ENCODE results near the gene MTR. TPM values are rescaled to one million over a fixed set of nuclear protein-coding genes. Genes with fewer than 3 reads are reported as not detected.

The MTR gene
- total RNA-seq, 2 donors from 2014 or later = 18.8 to 48.7 TPM

DNA sequence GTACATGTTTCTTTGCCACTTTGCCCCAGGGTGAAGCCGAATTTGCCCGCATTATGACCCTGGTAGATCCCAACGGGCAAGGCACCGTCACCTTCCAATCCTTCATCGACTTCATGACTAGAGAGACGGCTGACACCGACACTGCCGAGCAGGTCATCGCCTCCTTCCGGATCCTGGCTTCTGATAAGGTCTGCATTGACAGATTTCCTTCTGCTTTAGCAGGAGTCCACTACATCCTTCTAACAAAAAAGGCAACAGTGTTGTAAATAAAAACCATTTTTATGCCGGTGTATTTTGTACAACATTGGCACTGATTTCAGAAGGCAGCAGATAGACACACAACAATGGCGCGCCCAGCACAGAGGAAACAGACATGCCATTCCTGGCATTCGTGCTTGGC lies 34.1 kb upstream of the MTR start:
- Histone ChIP-seq H3K4me3 (no peak overlapping the region), H3K27me3 (replicated peaks; ENCODE audit: insufficient read depth) (no peaks in the 10 kb centered on the region), H3K9me3 (no peaks in the 10 kb centered on the region), H3K4me1 (replicated peaks) (no peaks in the 10 kb centered on the region), H3K36me3 (no peaks in the 10 kb centered on the region), H3K27ac (no peak overlapping the region)
- intact Hi-C loops (cut with DNase I) = no loop called here
- 65% methylated on average over 14 of the region's 14 CpGs for WGBS
- no peak for DNase-seq (ENCODE audit: low spot score)
- TF ChIP-seq, protein P1, sequence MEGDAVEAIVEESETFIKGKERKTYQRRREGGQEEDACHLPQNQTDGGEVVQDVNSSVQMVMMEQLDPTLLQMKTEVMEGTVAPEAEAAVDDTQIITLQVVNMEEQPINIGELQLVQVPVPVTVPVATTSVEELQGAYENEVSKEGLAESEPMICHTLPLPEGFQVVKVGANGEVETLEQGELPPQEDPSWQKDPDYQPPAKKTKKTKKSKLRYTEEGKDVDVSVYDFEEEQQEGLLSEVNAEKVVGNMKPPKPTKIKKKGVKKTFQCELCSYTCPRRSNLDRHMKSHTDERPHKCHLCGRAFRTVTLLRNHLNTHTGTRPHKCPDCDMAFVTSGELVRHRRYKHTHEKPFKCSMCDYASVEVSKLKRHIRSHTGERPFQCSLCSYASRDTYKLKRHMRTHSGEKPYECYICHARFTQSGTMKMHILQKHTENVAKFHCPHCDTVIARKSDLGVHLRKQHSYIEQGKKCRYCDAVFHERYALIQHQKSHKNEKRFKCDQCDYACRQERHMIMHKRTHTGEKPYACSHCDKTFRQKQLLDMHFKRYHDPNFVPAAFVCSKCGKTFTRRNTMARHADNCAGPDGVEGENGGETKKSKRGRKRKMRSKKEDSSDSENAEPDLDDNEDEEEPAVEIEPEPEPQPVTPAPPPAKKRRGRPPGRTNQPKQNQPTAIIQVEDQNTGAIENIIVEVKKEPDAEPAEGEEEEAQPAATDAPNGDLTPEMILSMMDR (IDR thresholded peaks at IDR 0.05) = no peak

GRCh38 chr1:236761397-236762132 lies 33.5 kb upstream of the MTR start:
- intact Hi-C loops (cut with DNase I) = no loop called here
- no peaks in the 10 kb centered on the region for H3K36me3 ChIP-seq
- WGBS = 90% methylated on average over 5 of the region's 5 CpGs
- no peaks in the 10 kb centered on the region for H3K27me3 ChIP-seq (replicated peaks; ENCODE audit: insufficient read depth)
- H3K4me1 ChIP-seq (replicated peaks) = no peaks in the 10 kb centered on the region
- no peak overlapping the region for H3K4me3 ChIP-seq
- no peak for DNase-seq (ENCODE audit: low spot score)
- H3K27ac ChIP-seq = no peak overlapping the region
- H3K9me3 ChIP-seq = no peaks in the 10 kb centered on the region
- TF ChIP-seq, protein P1 (IDR thresholded peaks at IDR 0.05) = no peak
- TF ChIP-seq POLR2AphosphoS5 (IDR thresholded peaks at IDR 0.05) (no peak), POLR2A (IDR thresholded peaks at IDR 0.05) (no peak)

GRCh38 chr1:236762410-236762809 lies 32.7 kb upstream of the MTR start:
- Histone ChIP-seq H3K4me1 (replicated peaks) (no peaks in the 10 kb centered on the region), H3K9me3 (no peaks in the 10 kb centered on the region), H3K36me3 (no peaks in the 10 kb centered on the region), H3K27me3 (replicated peaks; ENCODE audit: insufficient read depth) (no peaks in the 10 kb centered on the region), H3K4me3 (no peak overlapping the region), H3K27ac (no peak overlapping the region)
- intact Hi-C loops (cut with DNase I) = no loop called here
- no peak for TF ChIP-seq POLR2AphosphoS5 (IDR thresholded peaks at IDR 0.05)
- TF ChIP-seq, protein P1 (IDR thresholded peaks at IDR 0.05) = no peak
- TF ChIP-seq POLR2A (IDR thresholded peaks at IDR 0.05) = no peak
- no peak for DNase-seq (ENCODE audit: low spot score)
- WGBS = 83% methylated on average over 15 of the region's 15 CpGs

DNA sequence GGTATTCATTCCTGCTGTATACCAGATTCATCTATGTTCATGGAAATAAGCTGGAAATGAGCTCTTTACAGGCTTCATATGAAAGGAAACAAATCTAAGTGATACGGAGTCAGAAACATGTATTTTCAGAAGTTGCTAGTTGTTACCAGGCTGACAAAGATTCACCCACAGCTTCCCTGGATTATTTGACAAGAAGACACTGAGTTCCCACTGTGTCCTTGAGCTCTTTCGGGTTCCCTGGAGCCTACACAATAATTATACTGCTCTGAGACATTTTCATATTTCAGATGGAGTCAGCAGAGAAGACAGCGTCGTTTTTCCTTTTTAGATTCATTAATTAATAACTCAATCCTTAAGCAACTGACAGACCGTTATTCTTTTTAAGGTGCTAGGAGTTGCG lies 29.3 kb upstream of the MTR start:
- Histone ChIP-seq H3K9me3 (no peaks in the 10 kb centered on the region), H3K27me3 (replicated peaks; ENCODE audit: insufficient read depth) (peaks cover 2% of the 10 kb centered on the region), H3K36me3 (no peaks in the 10 kb centered on the region), H3K4me1 (replicated peaks) (no peaks in the 10 kb centered on the region), H3K4me3 (no peak overlapping the region), H3K27ac (no peak overlapping the region)
- intact Hi-C loops (cut with DNase I) = no loop called here
- no peak for TF ChIP-seq POLR2AphosphoS5 (IDR thresholded peaks at IDR 0.05)
- WGBS = 62% methylated on average over 6 of the region's 6 CpGs
- DNase-seq (ENCODE audit: low spot score) = no peak

DNA sequence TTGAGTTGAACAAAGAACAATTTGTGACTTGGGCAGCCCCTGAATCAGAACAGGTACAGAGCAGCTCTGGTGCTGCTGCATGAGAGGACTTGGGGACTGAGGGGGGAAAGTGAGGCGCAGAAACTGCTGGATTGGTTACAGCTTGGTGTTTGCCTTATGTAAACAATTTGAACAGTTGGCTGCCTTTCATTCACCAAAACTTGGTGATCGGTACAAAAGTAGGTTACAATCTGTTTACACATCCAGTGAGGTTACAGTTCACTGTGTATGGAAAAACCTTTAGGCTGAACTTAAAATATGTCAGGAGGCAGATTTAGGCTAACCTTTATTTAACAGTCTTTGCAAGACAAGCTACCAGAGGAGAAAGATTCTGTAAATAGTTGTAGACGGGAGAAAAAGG lies 28.6 kb upstream of the MTR start:
- Histone ChIP-seq H3K4me3 (no peak overlapping the region), H3K9me3 (no peaks in the 10 kb centered on the region), H3K36me3 (no peaks in the 10 kb centered on the region), H3K27me3 (replicated peaks; ENCODE audit: insufficient read depth) (peaks cover 2% of the 10 kb centered on the region), H3K4me1 (replicated peaks) (no peaks in the 10 kb centered on the region), H3K27ac (no peak overlapping the region)
- DNase-seq (ENCODE audit: low spot score) = no peak
- intact Hi-C loops (cut with DNase I) = no loop called here
- TF ChIP-seq POLR2A (IDR thresholded peaks at IDR 0.05) (no peak), POLR2AphosphoS5 (IDR thresholded peaks at IDR 0.05) (no peak)
- TF ChIP-seq, protein P1 (IDR thresholded peaks at IDR 0.05) = no peak
- WGBS = 32% methylated on average over 3 of the region's 3 CpGs

All from prostate gland (tissue), 2 donors.